Adrenal gland (tissue), 5 donors: ENCODE data around the gene OR10AD1.

Source experiments
- POLR2A ChIP-seq, 2 donors: fragments of 450-650 bp; IDR thresholded peaks; one replicate each; pipeline ENCODE4 v1.6.1; 2017; ENCODE audit warnings: antibody characterized with exemption in 2 of 2, mild to moderate bottlenecking in 2 of 2, moderate library complexity in 1 of 2
- TF ChIP-seq, protein P1 (sequence below), 6 experiments: fragments of 450-650 bp in 4 of 6; fragments of 200-600 bp in 2 of 6; sonication (generic) in 1 of 6; IDR thresholded peaks; 1 replicate in 5 of 6; 2 replicates in 1 of 6; pipeline versions ENCODE4 v1.5.1 to v1.8.0; 2016 to 2021; ENCODE audit warnings: antibody characterized with exemption in 6 of 6, mild to moderate bottlenecking in 2 of 6, moderate library complexity in 1 of 6
- donor health status: DM: no; HTN: no; CAD: no.

DNA sequence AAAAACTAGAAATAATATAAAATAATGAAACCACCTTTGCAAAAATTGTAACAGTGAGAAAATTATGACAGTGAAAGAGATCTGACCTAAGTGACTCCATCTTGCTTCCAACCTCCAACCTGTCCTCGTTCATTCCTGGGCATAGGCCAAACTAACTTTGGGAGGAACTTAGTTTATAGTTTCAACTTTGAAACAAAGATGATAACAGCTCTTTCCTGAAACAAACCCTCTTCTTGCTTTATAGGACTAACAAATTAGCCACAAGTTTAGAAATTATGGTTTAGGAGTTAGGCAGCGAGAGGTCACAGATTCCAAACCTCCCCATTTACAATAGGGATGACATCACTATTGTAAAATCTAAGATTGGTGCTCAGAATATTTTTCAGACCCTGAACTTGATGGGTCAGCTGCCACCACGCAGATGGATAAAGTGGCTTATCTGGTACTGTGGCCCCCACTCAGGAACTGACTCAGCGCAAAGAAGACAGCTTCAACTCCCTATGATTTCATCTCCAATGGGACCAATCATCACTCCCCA is 32.8 kb upstream of the OR10AD1 start:
- TF ChIP-seq POLR2A (IDR thresholded peaks at IDR 0.05), result no peak
- TF ChIP-seq, protein P1, sequence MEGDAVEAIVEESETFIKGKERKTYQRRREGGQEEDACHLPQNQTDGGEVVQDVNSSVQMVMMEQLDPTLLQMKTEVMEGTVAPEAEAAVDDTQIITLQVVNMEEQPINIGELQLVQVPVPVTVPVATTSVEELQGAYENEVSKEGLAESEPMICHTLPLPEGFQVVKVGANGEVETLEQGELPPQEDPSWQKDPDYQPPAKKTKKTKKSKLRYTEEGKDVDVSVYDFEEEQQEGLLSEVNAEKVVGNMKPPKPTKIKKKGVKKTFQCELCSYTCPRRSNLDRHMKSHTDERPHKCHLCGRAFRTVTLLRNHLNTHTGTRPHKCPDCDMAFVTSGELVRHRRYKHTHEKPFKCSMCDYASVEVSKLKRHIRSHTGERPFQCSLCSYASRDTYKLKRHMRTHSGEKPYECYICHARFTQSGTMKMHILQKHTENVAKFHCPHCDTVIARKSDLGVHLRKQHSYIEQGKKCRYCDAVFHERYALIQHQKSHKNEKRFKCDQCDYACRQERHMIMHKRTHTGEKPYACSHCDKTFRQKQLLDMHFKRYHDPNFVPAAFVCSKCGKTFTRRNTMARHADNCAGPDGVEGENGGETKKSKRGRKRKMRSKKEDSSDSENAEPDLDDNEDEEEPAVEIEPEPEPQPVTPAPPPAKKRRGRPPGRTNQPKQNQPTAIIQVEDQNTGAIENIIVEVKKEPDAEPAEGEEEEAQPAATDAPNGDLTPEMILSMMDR (IDR thresholded peaks at IDR 0.05), result no peak
